Body of pancreas (tissue), 4 donors: Measurements from ENCODE around the gene NKRF. TPM values are rescaled to one million over a fixed set of nuclear protein-coding genes. Genes with fewer than 3 reads are reported as not detected.

Source experiments
- ATAC-seq: fragments of 150-250 bp; one replicate; pipeline ENCODE4 v1.9.1; 2016
- DNase-seq, 4 donors: peaks; one replicate each; pipeline ENCODE4 v3.0.0-alpha.2; 2019
- H3K27ac ChIP-seq, 4 donors: fragments of 200-600 bp; sonication (generic); 1 replicate in 3 of 4; 2 replicates in 1 of 4; pipeline versions ENCODE4 v1.5.1 to v1.6.1; 2016 to 2019; ENCODE audit warnings: mild to moderate bottlenecking in 1 of 4, mixed read lengths in 1 of 4, moderate library complexity in 1 of 4
- H3K27me3 ChIP-seq, 2 donors: fragments of 200-600 bp; sonication (generic); one replicate each; pipeline ENCODE4 v1.6.0; 2016; ENCODE audit warnings: mild to moderate bottlenecking in 1 of 2
- H3K36me3 ChIP-seq, 2 donors: fragments of 200-600 bp; sonication (generic); replicated peaks in 1 of 2; 2 replicates each; pipeline ENCODE4 v1.5.1; 2016; ENCODE audit warnings: low read depth in 2 of 2; ENCODE audit not compliant: insufficient read depth in 1 of 2
- H3K4me1 ChIP-seq: fragments of 200-600 bp; sonication (generic); one replicate; pipeline ENCODE4 v1.6.0; 2016
- H3K4me3 ChIP-seq, 2 donors: fragments of 200-600 bp; sonication (generic); 1 replicate in 1 of 2; 2 replicates in 1 of 2; pipeline ENCODE4 v1.5.1; 2016 to 2019
- H3K9me3 ChIP-seq, 3 donors: fragments of 200-600 bp; sonication (generic); 1 replicate in 2 of 3; 2 replicates in 1 of 3; pipeline ENCODE4 v1.5.1; 2016
- POLR2A ChIP-seq, 3 donors: fragments of 450-650 bp; IDR thresholded peaks; one replicate each; pipeline ENCODE4 v1.6.1; 2016; ENCODE audit warnings: antibody characterized with exemption in 3 of 3, mild to moderate bottlenecking in 2 of 3
- WGBS, 2 donors: methylation state at CpG; one replicate each; pipeline ENCODE4 v1.1.5; 2017; 5-methylcytosine and 5-hydroxymethylcytosine counted together
- intact Hi-C: fragments of 100-400 bp; cut with DNase I; formaldehyde crosslinking; loops from one replicate; pipeline ENCODE4 v1.15.1; 2023
- total RNA-seq, 2 donors: library from RNA; depleted of rRNA; stranded (reverse); fragments of >200 nt; gene quantifications; one replicate each; pipeline ENCODE4 v1.1.0, GENCODE V29; 2016
- TF ChIP-seq, protein P1 (sequence below), 7 experiments: fragments of 450-650 bp in 4 of 7; fragments of 200-600 bp in 3 of 7; sonication (generic) in 3 of 7; IDR thresholded peaks; one replicate each; pipeline ENCODE4 v1.5.1; 2016 to 2019; ENCODE audit warnings: antibody characterized with exemption in 7 of 7

NKRF gene
- total RNA-seq, 2 donors from 2014 or later = 3.9 to 4.0 TPM

DNA sequence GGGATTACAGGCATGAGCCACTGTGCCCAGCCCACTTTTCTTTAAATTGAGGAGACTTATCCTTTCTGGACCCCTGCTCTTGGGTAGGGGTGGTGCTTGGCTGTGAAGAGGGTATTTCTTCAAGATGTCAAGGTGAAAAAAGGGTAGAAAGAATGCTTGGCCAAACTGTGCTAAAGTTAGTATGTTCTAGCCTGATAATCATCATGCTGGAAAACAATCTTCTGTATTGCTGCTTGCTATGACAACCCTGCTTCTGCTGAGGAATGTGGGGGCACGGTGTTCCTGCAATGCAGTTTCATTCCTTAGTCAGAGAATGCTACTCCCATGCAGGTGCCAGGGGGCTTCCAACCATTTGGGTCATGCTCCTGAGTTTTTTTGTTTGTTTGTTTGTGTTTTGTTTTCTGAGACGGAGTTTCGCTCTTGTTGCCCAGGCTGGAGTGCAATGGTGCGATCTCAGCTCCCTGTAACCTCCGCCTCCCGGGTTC is 35.8 kb downstream of the NKRF start:
- WGBS, 2 donors = 86 to 91% methylated on average over 4 to 5 of the region's 6 CpGs

DNA sequence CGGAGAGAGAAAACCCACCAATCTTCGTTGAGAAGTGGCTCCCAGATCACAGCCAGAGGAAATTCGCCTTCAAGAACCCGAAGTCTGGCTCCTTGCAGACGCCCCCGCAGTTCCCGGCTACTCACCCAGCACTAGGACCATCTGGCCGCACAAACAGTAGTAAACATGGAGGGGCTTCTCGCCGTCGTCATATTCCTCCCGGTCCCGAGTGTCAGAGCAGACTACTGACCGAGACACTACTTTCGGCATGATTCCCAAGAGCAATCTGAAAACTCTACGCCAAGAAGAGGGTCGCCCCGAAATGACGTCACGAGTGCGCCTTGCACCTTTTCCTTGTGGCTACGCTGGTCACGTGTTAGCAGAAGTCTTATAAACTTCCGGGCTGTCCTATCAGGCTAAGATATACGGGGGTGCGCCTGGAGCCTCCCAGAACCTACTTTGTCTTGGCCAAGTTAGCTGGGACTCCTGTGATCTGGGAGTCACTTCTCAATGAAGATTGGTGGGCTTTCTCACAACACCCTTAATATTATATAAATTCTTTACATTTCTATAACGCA is 41.0 kb downstream of the NKRF start, which contains the start of gene STEEP1:
Gene STEEP1 (minus strand): TSS at position 303 of the 557 bp plus-strand sequence. CDS start 54 bp downstream, at position 249.
- H3K4me1 ChIP-seq = peaks cover 6% of the 10 kb centered on the region
- 1 to 5% methylated on average over 7 to 20 of the region's 27 CpGs for WGBS, 2 donors
- DNase-seq (peak; percentile 89 to 94 (median 90)), ATAC-seq (peak; percentile 99)
- H3K36me3 ChIP-seq = no peaks in the 10 kb centered on the region
- H3K9me3 ChIP-seq = no peaks in the 10 kb centered on the region
- H3K27me3 ChIP-seq = no peaks in the 10 kb centered on the region
- peak within 1 kb of the TSS; percentile 7 to 34 for H3K4me3 ChIP-seq
- peak within 1 kb of the TSS in 3 of 4 donors; percentile 19 to 75 (median 65) for H3K27ac ChIP-seq
- intact Hi-C loops = no loop called here
- TF ChIP-seq POLR2A (IDR thresholded peaks at IDR 0.05) = peak in 2 of 3 donors; percentile 54 to 56
- TF ChIP-seq, protein P1, sequence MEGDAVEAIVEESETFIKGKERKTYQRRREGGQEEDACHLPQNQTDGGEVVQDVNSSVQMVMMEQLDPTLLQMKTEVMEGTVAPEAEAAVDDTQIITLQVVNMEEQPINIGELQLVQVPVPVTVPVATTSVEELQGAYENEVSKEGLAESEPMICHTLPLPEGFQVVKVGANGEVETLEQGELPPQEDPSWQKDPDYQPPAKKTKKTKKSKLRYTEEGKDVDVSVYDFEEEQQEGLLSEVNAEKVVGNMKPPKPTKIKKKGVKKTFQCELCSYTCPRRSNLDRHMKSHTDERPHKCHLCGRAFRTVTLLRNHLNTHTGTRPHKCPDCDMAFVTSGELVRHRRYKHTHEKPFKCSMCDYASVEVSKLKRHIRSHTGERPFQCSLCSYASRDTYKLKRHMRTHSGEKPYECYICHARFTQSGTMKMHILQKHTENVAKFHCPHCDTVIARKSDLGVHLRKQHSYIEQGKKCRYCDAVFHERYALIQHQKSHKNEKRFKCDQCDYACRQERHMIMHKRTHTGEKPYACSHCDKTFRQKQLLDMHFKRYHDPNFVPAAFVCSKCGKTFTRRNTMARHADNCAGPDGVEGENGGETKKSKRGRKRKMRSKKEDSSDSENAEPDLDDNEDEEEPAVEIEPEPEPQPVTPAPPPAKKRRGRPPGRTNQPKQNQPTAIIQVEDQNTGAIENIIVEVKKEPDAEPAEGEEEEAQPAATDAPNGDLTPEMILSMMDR (IDR thresholded peaks at IDR 0.05) = no peak

More for the DNA sequence above, 35.8 kb downstream of the NKRF start:
- no peaks in the 10 kb centered on the region for H3K36me3 ChIP-seq
- DNase-seq = no peak
- H3K9me3 ChIP-seq = no peaks in the 10 kb centered on the region
- intact Hi-C loops = no loop called here
- H3K4me3 ChIP-seq = no peak overlapping the region
- no peak overlapping the region for H3K27ac ChIP-seq
- H3K27me3 ChIP-seq = no peaks in the 10 kb centered on the region
- no peak for ATAC-seq
- TF ChIP-seq POLR2A (IDR thresholded peaks at IDR 0.05) = no peak
- TF ChIP-seq, protein P1 (IDR thresholded peaks at IDR 0.05) = no peak
- peaks cover 1% of the 10 kb centered on the region for H3K4me1 ChIP-seq

DNA sequence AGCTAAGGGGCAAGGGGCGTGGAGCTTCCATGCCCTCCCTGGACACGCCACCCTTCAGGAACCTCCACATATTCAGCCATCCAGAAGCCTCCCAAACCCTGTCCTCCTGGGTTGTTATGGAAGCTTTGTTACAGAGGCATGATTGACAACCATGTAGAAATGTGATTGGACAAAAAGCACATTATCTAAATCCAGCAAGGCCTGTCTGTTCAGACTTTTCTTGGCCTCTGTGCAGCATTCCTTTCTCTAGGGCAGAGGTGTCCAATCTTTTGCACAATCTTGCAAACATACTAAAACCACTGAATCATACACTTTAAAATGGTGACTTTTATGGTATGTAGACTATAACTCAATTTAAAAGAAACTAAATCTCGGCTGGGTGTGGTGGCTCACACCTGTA is 53.7 kb downstream of the NKRF start:
- Histone ChIP-seq H3K27me3 (no peaks in the 10 kb centered on the region), H3K36me3 (no peaks in the 10 kb centered on the region), H3K27ac (no peak overlapping the region), H3K4me1 (no peaks in the 10 kb centered on the region), H3K9me3 (no peaks in the 10 kb centered on the region), H3K4me3 (no peak overlapping the region)
- ATAC-seq (no peak), DNase-seq (no peak)
- WGBS, 2 donors = 90 to 93% methylated on average over 2 to 3 of the region's 3 CpGs
- intact Hi-C loops = no loop called here
- TF ChIP-seq, protein P1 (IDR thresholded peaks at IDR 0.05) = no peak
- no peak for TF ChIP-seq POLR2A (IDR thresholded peaks at IDR 0.05)

DNA sequence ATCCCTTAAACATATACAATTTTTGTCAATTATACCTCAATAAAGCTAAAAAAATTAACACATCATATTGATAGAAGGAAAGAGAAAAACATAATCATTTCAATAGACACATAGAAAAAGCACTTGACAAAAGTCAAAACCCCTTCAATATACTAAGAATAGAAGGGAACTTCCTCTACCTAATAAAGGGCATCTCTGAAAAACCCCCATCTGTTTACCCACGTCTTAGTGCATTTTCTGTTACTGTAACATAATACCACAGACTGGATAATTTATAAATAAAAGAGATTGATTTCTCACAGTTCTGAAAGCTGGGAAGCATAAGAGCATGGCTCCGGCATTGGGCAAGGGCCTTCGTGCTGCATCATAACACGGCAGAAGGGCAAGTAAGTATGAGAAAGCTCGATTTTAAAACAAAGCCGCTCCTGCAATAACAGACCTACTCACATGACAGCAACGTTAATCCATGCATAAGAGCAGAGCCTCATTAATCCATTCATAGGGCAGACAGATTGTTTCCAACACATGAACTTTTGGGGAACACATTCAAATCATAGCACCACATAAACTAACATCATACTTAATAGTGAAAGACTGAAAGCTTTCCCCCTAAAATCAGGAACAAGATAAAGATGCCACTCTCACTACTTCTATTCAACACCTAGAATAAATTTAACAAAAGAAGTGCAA is 56.8 kb downstream of the NKRF start:
- TF ChIP-seq POLR2A (IDR thresholded peaks at IDR 0.05) = no peak
- TF ChIP-seq, protein P1 (IDR thresholded peaks at IDR 0.05) = no peak
- no peak for ATAC-seq
- H3K4me1 ChIP-seq = no peaks in the 10 kb centered on the region
- DNase-seq = no peak
- H3K27me3 ChIP-seq = no peaks in the 10 kb centered on the region
- H3K27ac ChIP-seq = no peak overlapping the region
- H3K4me3 ChIP-seq = no peak overlapping the region
- 60 to 67% methylated on average over 6 to 7 of the region's 7 CpGs for WGBS, 2 donors
- intact Hi-C loops = no loop called here
- no peaks in the 10 kb centered on the region for H3K9me3 ChIP-seq
- no peaks in the 10 kb centered on the region for H3K36me3 ChIP-seq
